H1 (cell line): Measurements from ENCODE around the gene FAM228A. TPM values are rescaled to one million over a fixed set of nuclear protein-coding genes. Genes with fewer than 3 reads are reported as not detected.

Source experiments
- CTCF ChIA-PET: fragments of 300-600 bp; sonication (Branson Sonifier 250); formaldehyde crosslinking; loops from one replicate; lab custom pipeline; 2021; ENCODE audit not compliant: partially characterized antibody; lab: Charles Lee
- POLR2A ChIA-PET: fragments of 300-600 bp; sonication (Branson Sonifier 250); formaldehyde crosslinking; loops from one replicate; lab custom pipeline; 2021; ENCODE audit warnings: inconsistent platforms; ENCODE audit not compliant: partially characterized antibody; lab: Charles Lee
- DNase-seq, 2 experiments: peaks; one replicate each; pipeline versions ENCODE4 v3.0.0 to v3.0.0-alpha.2; 2010 to 2022; ENCODE audit warnings: low spot score in 2 of 2, low read depth in 1 of 2, mixed read lengths in 1 of 2
- FAIRE-seq: peaks from 2 replicates; lab custom pipeline; 2011; peaks lifted over from hg19 to GRCh38; lab: Jason Lieb, UNC
- H2AFZ ChIP-seq: 2 replicates; pipeline ENCODE4 v1.8.1; 2012; ENCODE audit warnings: low read length, inconsistent platforms
- H2AK5ac ChIP-seq: 2 replicates; pipeline ENCODE4 v1.6.1; 2013; ENCODE audit warnings: low read depth, low read length
- H2BK120ac ChIP-seq: replicated peaks from 2 replicates; pipeline ENCODE3; 2013; ENCODE audit warnings: low read depth, low read length, inconsistent platforms
- H2BK12ac ChIP-seq: 2 replicates; pipeline ENCODE4 v1.6.1; 2013; ENCODE audit warnings: low read depth, low read length
- H2BK15ac ChIP-seq: 2 replicates; pipeline ENCODE4 v1.6.1; 2013; ENCODE audit warnings: low read length
- H2BK20ac ChIP-seq: 2 replicates; pipeline ENCODE4 v1.6.1; 2013; ENCODE audit warnings: low read length
- H2BK5ac ChIP-seq: 2 replicates; pipeline ENCODE4 v1.6.1; 2013; ENCODE audit warnings: low read depth, low read length
- H3K14ac ChIP-seq: 2 replicates; pipeline ENCODE4 v1.6.1; 2013; ENCODE audit warnings: inconsistent platforms; ENCODE audit not compliant: insufficient read length
- H3K18ac ChIP-seq: 2 replicates; pipeline ENCODE4 v1.6.1; 2013; ENCODE audit warnings: low read length; ENCODE audit errors: extremely low read depth
- H3K23ac ChIP-seq: 2 replicates; pipeline ENCODE4 v1.6.1; 2013; ENCODE audit warnings: inconsistent platforms; ENCODE audit not compliant: insufficient read length
- H3K23me2 ChIP-seq: 2 replicates; pipeline ENCODE4 v1.6.1; 2013; ENCODE audit warnings: low read depth, low read length
- H3K27ac ChIP-seq: 2 replicates; pipeline ENCODE4 v1.6.1; 2011; ENCODE audit warnings: low read depth, low read length, inconsistent platforms
- H3K27me3 ChIP-seq, 4 experiments: replicated peaks in 1 of 4; 1 replicate in 1 of 4; 2 replicates in 3 of 4; pipeline versions ENCODE4 v1.6.1 to v1.8.1; 2011 to 2013; ENCODE audit warnings: low read length in 3 of 4, mild to moderate bottlenecking in 3 of 4, inconsistent platforms in 2 of 4, mixed read lengths in 2 of 4, moderate library complexity in 1 of 4; ENCODE audit not compliant: control insufficient read depth in 3 of 4, insufficient read depth in 3 of 4; ENCODE audit errors: extremely low read depth in 1 of 4
- H3K36me3 ChIP-seq, 4 experiments: 2 replicates each; pipeline versions ENCODE4 v1.6.1 to v1.8.1; 2011 to 2013; ENCODE audit warnings: mild to moderate bottlenecking in 4 of 4, low read length in 3 of 4, moderate library complexity in 2 of 4, control low read depth in 1 of 4, inconsistent platforms in 1 of 4; ENCODE audit not compliant: insufficient read depth in 4 of 4, control insufficient read depth in 2 of 4
- H3K4ac ChIP-seq: replicated peaks from 2 replicates; pipeline ENCODE3; 2013; ENCODE audit warnings: low read length, low read depth, mixed read lengths, inconsistent platforms; ENCODE audit not compliant: insufficient read length
- H3K4me1 ChIP-seq, 4 experiments: replicated peaks in 1 of 4; 1 replicate in 1 of 4; 2 replicates in 3 of 4; pipeline versions ENCODE4 v1.6.1 to v1.8.1; 2011 to 2013; ENCODE audit warnings: low read length in 3 of 4, inconsistent platforms in 2 of 4, mixed read lengths in 1 of 4; ENCODE audit not compliant: insufficient read depth in 4 of 4, control insufficient read depth in 3 of 4
- H3K4me2 ChIP-seq, 2 experiments: 2 replicates each; pipeline versions ENCODE4 v1.6.1 to v1.8.1; 2011 to 2013; ENCODE audit warnings: low read depth in 2 of 2, low read length in 2 of 2, control low read depth in 1 of 2, inconsistent platforms in 1 of 2, mild to moderate bottlenecking in 1 of 2; ENCODE audit not compliant: insufficient read depth in 1 of 2
- H3K4me3 ChIP-seq, 4 experiments: fragments of 200-600, 300-600 bp in 1 of 4; sonication (generic), shearing (Covaris generic), sonication (Bioruptor Twin) in 1 of 4; 2 replicates each; pipeline versions ENCODE4 v1.5.1 to v1.8.1; 2011 to 2016; ENCODE audit warnings: low read length in 4 of 4, low read depth in 3 of 4, control low read depth in 2 of 4, inconsistent platforms in 2 of 4, mild to moderate bottlenecking in 2 of 4, mixed read lengths in 1 of 4, moderate library complexity in 1 of 4; ENCODE audit not compliant: insufficient read depth in 2 of 4; ENCODE audit errors: extremely low read depth in 1 of 4
- H3K56ac ChIP-seq: replicated peaks from 2 replicates; pipeline ENCODE3; 2013; ENCODE audit warnings: low read depth, mild to moderate bottlenecking, mixed read lengths, low read length, inconsistent platforms; ENCODE audit not compliant: insufficient read length
- H3K79me1 ChIP-seq: 2 replicates; pipeline ENCODE4 v1.6.1; 2013; ENCODE audit warnings: low read depth, low read length, control low read depth
- H3K79me2 ChIP-seq, 2 experiments: 2 replicates each; pipeline versions ENCODE4 v1.6.1 to v1.8.1; 2012 to 2013; ENCODE audit warnings: low read length in 2 of 2, mild to moderate bottlenecking in 2 of 2, inconsistent platforms in 1 of 2; ENCODE audit not compliant: insufficient read depth in 2 of 2, control insufficient read depth in 1 of 2
- H3K9ac ChIP-seq, 4 experiments: replicated peaks in 1 of 4; 1 replicate in 1 of 4; 2 replicates in 3 of 4; pipeline versions ENCODE4 v1.6.1 to v1.8.1; 2011 to 2013; ENCODE audit warnings: low read depth in 3 of 4, low read length in 3 of 4, control low read depth in 2 of 4, mild to moderate bottlenecking in 2 of 4, moderate library complexity in 2 of 4, inconsistent platforms in 1 of 4; ENCODE audit errors: extremely low read depth in 1 of 4
- H3K9me3 ChIP-seq, 2 experiments: 2 replicates each; pipeline versions ENCODE4 v1.6.1 to v1.8.1; 2012 to 2013; ENCODE audit warnings: mild to moderate bottlenecking in 2 of 2, moderate library complexity in 2 of 2, control low read depth in 1 of 2, inconsistent platforms in 1 of 2, low read depth in 1 of 2, low read length in 1 of 2, mixed read lengths in 1 of 2; ENCODE audit not compliant: insufficient read depth in 2 of 2
- H4K20me1 ChIP-seq, 2 experiments: replicated peaks in 1 of 2; 2 replicates each; pipeline versions ENCODE3 to v1.8.1; 2011 to 2013; ENCODE audit warnings: inconsistent platforms in 2 of 2, low read length in 2 of 2, mild to moderate bottlenecking in 1 of 2; ENCODE audit not compliant: insufficient read depth in 2 of 2, control insufficient read depth in 1 of 2
- H4K5ac ChIP-seq: 2 replicates; pipeline ENCODE4 v1.6.1; 2013; ENCODE audit warnings: low read length, low read depth, mixed read lengths, inconsistent platforms; ENCODE audit not compliant: insufficient read length
- H4K8ac ChIP-seq: 2 replicates; pipeline ENCODE4 v1.8.0; 2013; ENCODE audit warnings: mild to moderate bottlenecking, moderate library complexity, low read length, inconsistent platforms; ENCODE audit not compliant: insufficient read depth; ENCODE audit errors: extremely low read depth
- H4K91ac ChIP-seq: replicated peaks from 2 replicates; pipeline ENCODE3; 2013; ENCODE audit warnings: low read length, mixed read lengths, inconsistent platforms; ENCODE audit not compliant: insufficient read length
- CBX5 ChIP-seq: fragments of 300-800, 300-1000 bp; sonication (generic); IDR thresholded peaks from 2 replicates; pipeline ENCODE4 v1.7.1; 2016; ENCODE audit warnings: antibody characterized with exemption, low read length, low read depth
- CHD2 ChIP-seq: IDR thresholded peaks from 2 replicates; pipeline ENCODE4 v1.6.1; 2012; ENCODE audit warnings: low read length, improper control_type of control experiment
- EZH2 ChIP-seq: fragments of 200-600 bp; sonication (generic); IDR thresholded peaks from 2 replicates; pipeline ENCODE4 v1.7.1; 2012; ENCODE audit warnings: low read depth, mild to moderate bottlenecking, moderate library complexity, low read length, inconsistent platforms; ENCODE audit not compliant: severe bottlenecking
- HDAC6 ChIP-seq: IDR thresholded peaks from one replicate; pipeline ENCODE4 v1.7.1; 2012; ENCODE audit warnings: low read depth, mild to moderate bottlenecking, inconsistent platforms, low read length, moderate library complexity
- POU5F1 ChIP-seq: IDR thresholded peaks from 2 replicates; pipeline ENCODE4 v1.6.1; 2011; ENCODE audit warnings: low read depth, mild to moderate bottlenecking, low read length, moderate library complexity
- SIN3A ChIP-seq, 2 experiments: IDR thresholded peaks in 1 of 2; conservative IDR thresholded peaks in 1 of 2; 2 replicates each; pipeline ENCODE4 v1.6.1; 2011 to 2012; ENCODE audit warnings: low read length in 2 of 2, improper control_type of control experiment in 1 of 2, low read depth in 1 of 2, mild to moderate bottlenecking in 1 of 2
- TAF1 ChIP-seq: IDR thresholded peaks from 2 replicates; pipeline ENCODE4 v1.6.1; 2011; ENCODE audit warnings: mild to moderate bottlenecking, low read depth, low read length
- WGBS, 2 experiments: shearing (Covaris generic) in 1 of 2; methylation state at CpG; one replicate each; pipeline versions ENCODE4 v1.1.6 to v1.1.7; 2013 to 2015; ENCODE audit warnings: low lambda C conversion rate in 2 of 2, mixed read lengths in 2 of 2, inconsistent platforms in 1 of 2, low coverage in 1 of 2, missing lambda C conversion rate in 1 of 2; ENCODE audit not compliant: insufficient replicate concordance in 2 of 2, insufficient coverage in 1 of 2, insufficient read length in 1 of 2; ENCODE audit errors: extremely low coverage in 1 of 2, missing lambda C conversion rate in 1 of 2; 5-methylcytosine and 5-hydroxymethylcytosine counted together
- polyA plus RNA-seq, 7 experiments: library from polyadenylated mRNA; depleted of rRNA in 3 of 7; stranded (reverse) in 5 of 7; unstranded in 2 of 7; fragments of >200 nt in 5 of 7; fragments of 200-250 nt in 2 of 7; gene quantifications; 1 replicate in 5 of 7; 2 replicates in 1 of 7; 4 replicates in 1 of 7; pipeline versions ENCODE4 v1.2.1 to v1.2.3, GENCODE V29; 2011 to 2013; ENCODE audit warnings: missing spikeins in 2 of 7, mixed read lengths in 2 of 7
- total RNA-seq: library from RNA; stranded (reverse); fragmentation: NEBNext Ultra II Directional; extraction: Animal tissue kit (Norgen Biotek cat#: 25700); gene quantifications from 2 replicates; pipeline ENCODE4 v1.2.1, GENCODE V29; 2021

Gene FAM228A
- total and polyA plus RNA-seq, 2 of the 8 experiments (the other 6 are each of a cell fraction or from before 2014, with no cell fraction given), result not detected

DNA sequence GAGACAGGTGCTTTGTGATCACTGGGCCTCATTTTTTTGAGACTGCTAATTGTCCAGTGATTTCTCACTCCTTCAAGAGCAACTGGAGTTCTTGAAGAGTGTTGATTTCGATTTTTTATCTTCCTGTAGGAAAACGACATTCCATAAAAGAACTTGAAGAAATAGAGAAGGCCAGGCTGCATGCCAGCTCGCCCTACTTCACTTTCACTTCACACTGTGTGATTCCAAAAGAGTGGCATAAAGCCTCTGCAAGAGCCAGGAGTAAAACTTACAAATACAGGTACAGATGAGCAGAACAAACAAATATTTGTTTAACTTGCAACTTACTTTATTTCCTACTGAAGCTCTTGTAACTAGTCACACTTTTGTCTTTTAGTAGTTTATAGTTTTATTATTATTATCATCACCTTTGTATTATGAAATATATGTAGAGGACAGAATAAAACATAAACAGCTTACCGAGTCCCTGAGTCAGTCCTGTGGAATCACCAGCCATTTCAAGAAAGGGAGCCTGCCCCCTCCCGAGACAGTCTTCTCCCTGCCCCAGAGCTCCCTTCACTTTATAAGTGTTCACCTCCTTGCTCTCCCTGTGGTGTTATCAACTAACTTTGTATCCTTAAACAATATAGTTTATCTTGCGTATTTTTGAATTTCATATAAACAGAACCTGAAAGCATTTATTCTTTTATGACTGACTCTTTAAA is 8.7 kb downstream of the FAM228A start:
- no peaks in the 10 kb centered on the region for H3K79me1 ChIP-seq
- H3K27me3 ChIP-seq, result no peaks in the 10 kb centered on the region
- H3K4me1 ChIP-seq, result no peaks in the 10 kb centered on the region
- no peaks in the 10 kb centered on the region for H3K79me2 ChIP-seq
- H4K20me1 ChIP-seq, result no peaks in the 10 kb centered on the region
- no peak overlapping the region for H2BK15ac ChIP-seq
- no peaks in the 10 kb centered on the region for H3K36me3 ChIP-seq
- H4K91ac ChIP-seq, result no peak overlapping the region
- no peak overlapping the region for H3K4me3 ChIP-seq
- no peak overlapping the region for H3K18ac ChIP-seq
- 82% methylated on average over 6 of the region's 6 CpGs; no CpG with 5 or more reads in 1 of the 2 experiments for WGBS, 2 experiments
- no peak for TF ChIP-seq POU5F1
- no peak for TF ChIP-seq CBX5
- no peak for TF ChIP-seq EZH2
- no peak for TF ChIP-seq TAF1
- no peak for TF ChIP-seq SIN3A (conservative IDR thresholded peaks at IDR 0.05 in 1 of 2, IDR thresholded peaks at IDR 0.05 in 1 of 2; ENCODE audit: low read depth in 1 of 2, low read length in 2 of 2)
- TF ChIP-seq CHD2, result no peak
- TF ChIP-seq HDAC6, result no peak
- FAIRE-seq, result no peak
- H3K14ac ChIP-seq, result no peak overlapping the region
- DNase-seq, result no peak
- no peak overlapping the region for H3K9ac ChIP-seq
- no peak overlapping the region for H2AK5ac ChIP-seq
- no peak overlapping the region for H2BK5ac ChIP-seq
- no peak overlapping the region for H3K27ac ChIP-seq
- no peak overlapping the region for H2BK120ac ChIP-seq
- H3K4ac ChIP-seq, result no peak overlapping the region
- ChIA-PET POLR2A (no interaction called here), CTCF (interaction anchor here (1.3 kb wide), 1 partner anchor 10 kb away, joined by 3 read pairs; no protein-coding TSS in a partner anchor)
- no peaks in the 10 kb centered on the region for H3K23me2 ChIP-seq
- no peak overlapping the region for H3K23ac ChIP-seq
- no peak overlapping the region for H4K5ac ChIP-seq
- 0 out of 2 replicates have a peak overlapping the region, but pooled peaks have one; percentile 47 for H2AFZ ChIP-seq
- H3K56ac ChIP-seq, result no peak overlapping the region
- no peak overlapping the region for H2BK20ac ChIP-seq
- no peak overlapping the region for H3K4me2 ChIP-seq
- H4K8ac ChIP-seq, result no peak overlapping the region
- H2BK12ac ChIP-seq, result no peak overlapping the region
- H3K9me3 ChIP-seq, result no peaks in the 10 kb centered on the region
